ENCODE data around the gene GLIS1.

- TF ChIP-seq CTCF (IDR thresholded peaks at IDR 0.05; ENCODE audit: insufficient read depth, low read depth, low read length) (no peak), EZH2 (IDR thresholded peaks at IDR 0.05; ENCODE audit: insufficient read depth, low read length) (no peak)
Measured at GRCh38 chr1:53690411-53690810, 48.6 kb downstream of the GLIS1 start.
